GM21528 (cell line): ENCODE measurements around the gene GCAT.

Experiments
- ATAC-seq: cut with Tn5 transposase; IDR thresholded peaks from one replicate; pipeline ENCODE4 v1.9.1; 2021; ENCODE audit warnings: mild to moderate bottlenecking, moderate library complexity; ENCODE audit not compliant: unreplicated experiment, low FRiP score

The GCAT gene

DNA sequence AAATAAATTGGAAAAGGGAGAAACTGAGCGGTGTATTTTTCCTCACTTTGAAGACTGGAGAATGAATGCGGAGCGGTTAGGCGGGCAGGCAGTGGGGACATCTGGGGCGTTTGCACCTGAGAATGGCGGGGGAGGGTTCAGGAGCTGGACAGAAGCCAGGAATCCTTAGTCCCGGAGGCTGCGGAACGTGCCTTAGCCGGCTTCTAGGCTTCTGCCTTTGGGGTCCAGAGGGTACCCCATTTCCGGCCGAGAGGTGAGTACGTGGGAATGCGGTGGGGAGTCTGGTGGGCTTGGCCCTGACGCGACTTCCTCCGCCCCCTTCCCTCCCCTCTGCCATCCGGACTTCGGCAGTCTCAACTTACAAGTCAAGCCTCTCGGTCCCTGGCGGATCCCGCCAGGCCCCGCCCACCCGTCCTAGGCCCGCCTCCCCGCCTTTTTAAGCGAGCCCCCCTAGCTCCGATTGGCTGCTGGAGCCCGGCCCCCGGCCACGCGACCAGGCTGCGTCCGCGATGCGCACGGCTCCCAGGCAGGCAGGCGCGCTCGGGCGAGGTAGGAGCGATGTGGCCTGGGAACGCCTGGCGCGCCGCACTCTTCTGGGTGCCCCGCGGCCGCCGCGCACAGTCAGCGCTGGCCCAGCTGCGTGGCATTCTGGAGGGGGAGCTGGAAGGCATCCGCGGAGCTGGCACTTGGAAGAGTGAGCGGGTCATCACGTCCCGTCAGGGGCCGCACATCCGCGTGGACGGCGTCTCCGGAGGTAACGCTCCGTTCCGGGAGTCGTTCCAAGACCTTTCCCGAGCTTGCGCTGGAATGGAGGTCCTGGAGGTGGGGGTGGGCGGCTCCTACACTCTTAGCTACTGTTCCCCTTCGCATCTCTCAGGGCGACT, at the start of gene GCAT:
GCAT (plus strand) TSS at position 525 of the 884 bp plus-strand sequence; CDS start at position 559, 34 bp downstream.
- peak; percentile 67 for ATAC-seq

GRCh38 chr22:37758694-37759093, 49.0 kb upstream of the GCAT start:
- ATAC-seq: no peak

DNA sequence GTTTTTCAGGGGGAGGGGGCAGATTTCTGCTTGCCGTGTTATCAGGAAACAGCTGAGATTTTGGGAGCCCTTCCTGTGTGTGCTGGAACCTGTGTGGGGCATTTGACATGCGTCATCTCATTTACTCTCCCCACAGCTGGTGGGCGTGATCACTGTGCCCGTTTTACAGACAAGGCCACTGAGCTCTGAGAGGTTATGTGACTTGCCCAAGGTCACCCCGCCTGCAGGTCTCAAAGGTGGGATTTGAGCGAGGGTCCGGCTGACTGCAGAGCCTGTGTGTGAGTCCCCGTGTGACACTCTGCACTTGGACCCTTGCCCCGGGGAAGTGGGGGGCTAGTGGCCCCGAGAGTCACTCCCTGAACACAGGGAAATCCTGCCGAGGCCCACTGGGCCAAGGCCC, 48.5 kb upstream of the GCAT start:
- ATAC-seq: no peak

- ATAC-seq: no peak
Measured at GRCh38 chr22:37760152-37760551, 47.6 kb upstream of the GCAT start.

GRCh38 chr22:37762389-37762836, 45.3 kb upstream of the GCAT start:
- no peak for ATAC-seq

- ATAC-seq: no peak
Measured at GRCh38 chr22:37763012-37763411, 44.7 kb upstream of the GCAT start.

DNA sequence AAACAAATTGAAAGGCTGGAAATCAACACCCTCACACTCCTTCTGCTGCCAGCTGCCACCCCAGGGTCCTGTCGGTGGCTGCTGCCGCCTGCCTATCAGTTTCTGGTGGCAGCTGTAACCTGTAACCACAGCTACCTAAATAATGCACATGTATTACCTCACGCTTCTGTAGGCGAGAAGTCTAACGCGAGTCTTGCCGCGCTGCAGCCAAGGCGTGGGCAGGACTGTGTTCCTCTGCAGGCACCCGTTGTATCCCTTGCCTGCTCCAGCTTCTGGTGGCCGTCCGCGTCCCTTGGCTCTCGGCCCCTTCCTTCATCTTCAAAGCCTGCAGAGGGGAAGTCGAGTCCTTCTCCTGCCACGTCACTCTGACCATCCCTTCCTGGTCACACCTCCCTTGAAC, 44.1 kb upstream of the GCAT start:
- ATAC-seq: no peak

DNA sequence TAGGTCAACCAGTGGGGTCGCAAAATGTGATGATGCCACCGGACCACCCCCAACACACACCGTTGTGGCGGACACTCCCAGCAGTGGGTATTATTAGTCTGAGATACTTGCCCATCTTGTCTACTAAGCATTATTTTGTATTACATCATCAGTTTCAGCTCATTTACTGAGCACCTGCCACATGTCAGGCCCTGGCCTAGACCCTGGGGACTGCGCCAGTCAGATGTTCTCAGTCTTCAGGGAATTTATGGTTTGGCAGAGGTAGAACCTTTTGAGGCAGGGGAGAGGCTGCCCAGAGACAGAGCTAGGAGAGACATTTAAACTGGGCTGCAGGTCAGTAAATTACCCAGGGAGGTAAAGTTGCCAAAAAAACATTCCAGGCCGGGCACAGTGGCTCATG, 43.1 kb upstream of the GCAT start:
- ATAC-seq: no peak

DNA sequence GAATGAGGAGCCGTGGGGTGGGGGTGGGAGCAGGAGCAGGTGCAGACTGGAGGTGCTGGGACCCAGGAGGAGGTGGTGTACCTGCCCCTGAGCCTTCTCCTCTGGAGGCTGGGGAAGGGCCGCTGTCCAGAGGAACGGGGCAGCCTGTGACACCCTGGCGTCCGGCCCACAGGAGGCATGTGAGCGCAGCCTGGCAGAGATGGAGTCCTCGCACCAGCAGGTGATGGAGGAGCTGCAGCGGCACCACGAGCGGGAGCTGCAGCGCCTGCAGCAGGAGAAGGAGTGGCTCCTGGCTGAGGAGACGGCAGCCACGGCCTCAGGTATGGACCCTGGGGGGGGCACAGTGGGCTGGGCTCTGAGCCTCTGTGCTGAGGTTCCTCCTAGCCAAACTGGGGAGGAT, 42.2 kb upstream of the GCAT start:
- ATAC-seq: no peak

- no peak for ATAC-seq
Measured at GRCh38 chr22:37765953-37766576, 41.7 kb upstream of the GCAT start.

DNA sequence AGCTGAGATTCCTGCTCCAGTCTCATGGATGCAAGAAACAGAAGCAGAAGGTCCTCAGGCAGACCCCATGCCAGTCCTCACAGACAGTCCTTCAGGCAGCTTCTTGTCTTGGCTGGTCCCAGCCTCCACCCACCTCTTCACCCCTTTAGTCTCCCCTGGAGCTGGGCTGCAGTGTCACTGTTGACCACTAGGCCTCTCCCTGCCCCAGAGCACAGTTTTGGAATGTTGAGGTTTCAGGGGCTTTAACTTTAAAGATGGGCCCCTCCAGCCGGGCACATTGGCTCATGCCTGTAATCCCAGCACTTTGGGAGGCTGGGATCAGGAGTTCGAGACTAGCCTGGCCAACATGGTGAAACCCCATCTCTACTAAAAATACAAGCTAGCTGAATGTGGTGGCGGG, 39.5 kb upstream of the GCAT start:
- no peak for ATAC-seq

DNA sequence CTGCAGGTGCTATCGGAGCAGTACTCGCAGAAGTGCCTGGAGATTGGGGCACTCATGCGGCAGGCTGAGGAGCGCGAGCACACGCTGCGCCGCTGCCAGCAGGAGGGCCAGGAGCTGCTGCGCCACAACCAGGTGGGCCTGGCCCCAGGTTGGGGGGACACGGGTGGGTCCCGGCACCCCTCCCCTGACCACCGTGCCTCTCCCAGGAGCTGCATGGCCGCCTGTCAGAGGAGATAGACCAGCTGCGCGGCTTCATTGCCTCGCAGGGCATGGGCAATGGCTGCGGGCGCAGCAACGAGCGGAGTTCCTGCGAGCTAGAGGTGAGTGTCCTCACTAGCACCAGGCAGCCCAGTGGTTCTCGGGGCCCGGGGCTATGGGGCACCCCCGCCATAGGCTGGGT, 38.7 kb upstream of the GCAT start:
- ATAC-seq: no peak

DNA sequence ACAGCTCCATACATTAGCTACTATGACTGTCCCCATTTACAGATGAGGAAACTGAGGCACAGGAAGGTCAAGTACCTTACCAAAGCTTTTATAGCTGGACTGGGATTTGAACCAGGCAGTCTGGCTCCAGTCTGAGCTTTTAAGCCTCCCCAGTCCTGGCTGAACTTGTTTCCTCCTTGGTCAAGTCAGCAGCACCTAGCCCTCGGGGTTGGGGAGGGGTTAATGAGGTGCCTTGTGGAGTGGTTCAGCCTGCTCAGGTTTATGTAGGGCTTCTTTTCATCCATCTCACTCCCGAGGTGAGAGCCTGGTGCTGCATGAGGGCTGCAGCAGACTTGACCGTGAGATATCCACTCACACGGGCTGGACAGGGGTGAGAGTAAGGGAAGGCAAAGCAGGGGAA, 36.7 kb upstream of the GCAT start:
- no peak for ATAC-seq

GRCh38 chr22:37771702-37772427, 35.9 kb upstream of the GCAT start:
- no peak for ATAC-seq

GRCh38 chr22:37774728-37775127, 33.0 kb upstream of the GCAT start:
- no peak for ATAC-seq

- no peak for ATAC-seq
Measured at GRCh38 chr22:37775785-37776638, 31.7 kb upstream of the GCAT start.

GRCh38 chr22:37776639-37777005, 31.1 kb upstream of the GCAT start:
- ATAC-seq: no peak

DNA sequence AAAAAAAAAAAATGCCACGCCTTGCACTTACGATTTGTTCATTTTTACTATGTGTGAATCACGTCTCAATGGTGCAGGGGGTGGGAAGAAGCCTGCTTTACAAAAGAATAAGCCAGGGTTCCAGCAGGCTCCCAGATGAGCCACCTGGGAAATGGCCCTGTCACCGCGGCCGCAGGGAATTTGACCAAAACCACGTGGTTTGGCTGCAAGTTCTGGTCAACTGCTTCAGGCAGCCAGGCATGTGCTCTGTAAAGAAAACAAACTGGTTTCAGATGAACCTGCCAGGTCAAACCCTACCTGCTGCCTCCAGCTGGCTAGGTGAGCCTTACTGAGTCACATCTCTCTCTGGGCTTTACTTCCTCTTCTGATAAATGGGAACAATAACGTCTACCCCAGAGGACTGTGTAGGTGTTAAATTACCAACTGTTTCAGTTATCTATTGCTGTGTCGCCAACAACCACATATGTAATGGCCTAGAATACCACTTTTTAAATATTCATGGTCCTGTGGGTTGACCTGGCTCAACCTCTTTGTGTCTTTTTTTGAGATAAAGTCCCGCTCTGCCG, 30.5 kb upstream of the GCAT start:
- peak; percentile 57 for ATAC-seq

DNA sequence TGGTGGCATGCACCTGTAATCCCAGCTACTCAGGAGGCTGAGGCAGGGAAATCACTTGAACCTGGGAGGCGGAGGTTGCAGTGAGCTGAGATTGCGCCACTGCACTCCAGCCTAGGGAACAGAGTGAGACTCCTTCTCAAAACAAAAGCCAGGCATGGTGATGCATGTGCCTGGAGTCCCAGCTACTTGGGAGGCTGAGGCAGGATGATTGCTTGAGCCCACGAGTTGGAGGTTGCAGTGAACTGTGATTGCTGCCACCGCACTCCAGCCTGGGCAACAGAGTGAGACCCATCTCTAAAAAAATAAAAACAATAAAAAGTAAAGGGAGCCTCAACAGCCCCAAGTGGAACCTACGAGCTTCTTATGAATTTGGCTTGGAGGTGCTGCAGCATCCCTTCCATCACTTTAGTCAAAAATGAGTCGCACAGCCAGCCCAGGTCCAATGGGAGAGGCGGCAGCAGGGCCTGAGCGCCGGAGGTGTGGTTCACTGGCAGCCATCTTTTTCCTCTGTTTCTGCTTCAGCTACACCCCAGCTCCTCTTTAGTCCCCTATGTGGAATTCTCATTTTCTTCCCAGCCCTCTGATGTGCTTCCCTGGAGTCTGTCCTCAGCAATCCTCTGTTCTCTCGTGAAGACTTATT, 29.2 kb upstream of the GCAT start:
- ATAC-seq: no peak
